Measurements from ENCODE around the gene RELT. TPM values are rescaled to one million over a fixed set of nuclear protein-coding genes. Genes with fewer than 3 reads are reported as not detected.

The RELT gene
- total and polyA plus RNA-seq, 8 donors, result 1.2 to 18.7 (median 1.9) TPM; not detected in 2

- Histone ChIP-seq H3K27ac (peak overlapping the region in 3 of 5 donors; percentile 5 to 83 (median 76)), H3K9me3 (no peaks in the 10 kb centered on the region), H3K27me3 (no peaks in the 10 kb centered on the region), H3K4me3 (no peak overlapping the region), H3K4me1 (peaks cover 7 to 82% (median 34%) of the 10 kb centered on the region in 4 donors), H3K36me3 (no peaks in the 10 kb centered on the region)
- intact Hi-C loops (cut with DNase I; ENCODE audit: low total_unique reads), result no loop called here
- 74 to 91% (median 84%) methylated on average over 8 of the region's 8 CpGs for WGBS, 5 donors
- no peak for TF ChIP-seq CTCF (IDR thresholded peaks at IDR 0.05)
- TF ChIP-seq POLR2AphosphoS5 (IDR thresholded peaks at IDR 0.05), result no peak
- TF ChIP-seq POLR2A (IDR thresholded peaks at IDR 0.05), result no peak
- TF ChIP-seq EP300 (IDR thresholded peaks at IDR 0.05), result no peak
- DNase-seq, result peak in 1 of 2 donors; percentile 59
Measured at GRCh38 chr11:73386016-73386415, 9.8 kb downstream of the RELT start.

GRCh38 chr11:73386546-73386945 is 10.3 kb downstream of the RELT start:
- peaks cover 7 to 77% (median 34%) of the 10 kb centered on the region in 4 donors for H3K4me1 ChIP-seq
- intact Hi-C loops (cut with DNase I; ENCODE audit: low total_unique reads), result no loop called here
- H3K36me3 ChIP-seq, result peaks cover 0 to under 1% (median 0%) of the 10 kb centered on the region in 4 donors
- H3K9me3 ChIP-seq, result no peaks in the 10 kb centered on the region
- no peaks in the 10 kb centered on the region for H3K27me3 ChIP-seq
- DNase-seq, result no peak
- TF ChIP-seq POLR2AphosphoS5 (IDR thresholded peaks at IDR 0.05), result no peak
- no peak for TF ChIP-seq POLR2A (IDR thresholded peaks at IDR 0.05)
- no peak for TF ChIP-seq EP300 (IDR thresholded peaks at IDR 0.05)
- TF ChIP-seq CTCF (IDR thresholded peaks at IDR 0.05), result no peak
- no peak overlapping the region for H3K4me3 ChIP-seq
- 88 to 94% (median 91%) methylated on average over 8 of the region's 8 CpGs for WGBS, 5 donors
- peak overlapping the region in 3 of 5 donors; percentile 5 to 83 (median 76) for H3K27ac ChIP-seq

GRCh38 chr11:73387594-73388264 is 11.5 kb downstream of the RELT start:
- intact Hi-C loops (cut with DNase I; ENCODE audit: low total_unique reads), result no loop called here
- H3K36me3 ChIP-seq, result peaks cover 0 to 12% (median 0%) of the 10 kb centered on the region in 4 donors
- peak overlapping the region in 2 of 5 donors; percentile 76 to 83 for H3K27ac ChIP-seq
- H3K9me3 ChIP-seq, result no peaks in the 10 kb centered on the region
- TF ChIP-seq POLR2AphosphoS5 (IDR thresholded peaks at IDR 0.05) (no peak), CTCF (IDR thresholded peaks at IDR 0.05) (no peak), POLR2A (IDR thresholded peaks at IDR 0.05) (no peak), EP300 (IDR thresholded peaks at IDR 0.05) (no peak)
- no peak for DNase-seq
- H3K4me3 ChIP-seq, result no peak overlapping the region
- peaks cover 7 to 69% (median 31%) of the 10 kb centered on the region in 4 donors for H3K4me1 ChIP-seq
- 84 to 96% (median 89%) methylated on average over 8 to 21 of the region's 21 CpGs for WGBS, 5 donors
- H3K27me3 ChIP-seq, result no peaks in the 10 kb centered on the region

GRCh38 chr11:73388265-73389133 is 12.3 kb downstream of the RELT start:
- peak overlapping the region in 2 of 5 donors; percentile 76 to 83 for H3K27ac ChIP-seq

More at GRCh38 chr11:73388265-73389133, 12.3 kb downstream of the RELT start:
- H3K27me3 ChIP-seq, result no peaks in the 10 kb centered on the region
- TF ChIP-seq POLR2A (IDR thresholded peaks at IDR 0.05) (no peak), POLR2AphosphoS5 (IDR thresholded peaks at IDR 0.05) (no peak), EP300 (IDR thresholded peaks at IDR 0.05) (no peak), CTCF (IDR thresholded peaks at IDR 0.05) (no peak)
- DNase-seq, result peak in 1 of 2 donors; percentile 34
- 75 to 87% (median 81%) methylated on average over 16 to 23 of the region's 23 CpGs for WGBS, 5 donors
- peaks cover 0 to 17% (median 0%) of the 10 kb centered on the region in 4 donors for H3K36me3 ChIP-seq
- no peak overlapping the region for H3K4me3 ChIP-seq
- peaks cover 5 to 69% (median 24%) of the 10 kb centered on the region in 4 donors for H3K4me1 ChIP-seq
- intact Hi-C loops (cut with DNase I; ENCODE audit: low total_unique reads), result no loop called here
- H3K9me3 ChIP-seq, result no peaks in the 10 kb centered on the region
